HEK293 (cell line): ENCODE data around the gene ST6GALNAC1.
A peak's percentile ranks its signal among the peaks of the same experiment; 100 is the strongest.

Source experiments
- BCL11B ChIP-seq: fragments of 450-650 bp; formaldehyde crosslinking; IDR thresholded peaks from 2 replicates; pipeline ENCODE4 v1.5.1; 2016; ENCODE audit warnings: low read depth, missing biosample characterization, missing genetic modification characterization
- OSR2 ChIP-seq: fragments of 450-650 bp; formaldehyde crosslinking; IDR thresholded peaks from 2 replicates; pipeline ENCODE4 v1.5.1; 2016; ENCODE audit warnings: missing biosample characterization, missing genetic modification characterization
- REPIN1 ChIP-seq: fragments of 450-650 bp; formaldehyde crosslinking; IDR thresholded peaks from 2 replicates; pipeline ENCODE4 v1.5.1; 2017; ENCODE audit warnings: missing biosample characterization, missing genetic modification characterization, low read depth
- ZNF10 ChIP-seq: fragments of 450-650 bp; formaldehyde crosslinking; IDR thresholded peaks from 2 replicates; pipeline ENCODE4 v1.5.1; 2017; ENCODE audit warnings: missing biosample characterization, missing genetic modification characterization
- ZNF138 ChIP-seq: fragments of 450-650 bp; formaldehyde crosslinking; IDR thresholded peaks from 2 replicates; pipeline ENCODE4 v1.5.1; 2016; ENCODE audit warnings: missing biosample characterization, missing genetic modification characterization, borderline replicate concordance
- ZNF157 ChIP-seq: fragments of 450-650 bp; formaldehyde crosslinking; IDR thresholded peaks from 2 replicates; pipeline ENCODE4 v1.5.1; 2016; ENCODE audit warnings: missing biosample characterization, missing genetic modification characterization
- ZNF19 ChIP-seq: fragments of 450-650 bp; formaldehyde crosslinking; IDR thresholded peaks from 2 replicates; pipeline ENCODE4; 2016; ENCODE audit warnings: missing biosample characterization, missing genetic modification characterization, low read depth
- ZNF23 ChIP-seq: fragments of 450-650 bp; formaldehyde crosslinking; IDR thresholded peaks from 2 replicates; pipeline ENCODE4 v1.5.1; 2016; ENCODE audit warnings: missing biosample characterization, missing genetic modification characterization, borderline replicate concordance
- ZNF335 ChIP-seq: fragments of 450-650 bp; formaldehyde crosslinking; conservative IDR thresholded peaks from 2 replicates; pipeline ENCODE4 v1.5.1; 2016; ENCODE audit warnings: missing biosample characterization, missing genetic modification characterization
- ZNF341 ChIP-seq: fragments of 450-650 bp; formaldehyde crosslinking; IDR thresholded peaks from 2 replicates; pipeline ENCODE4; 2016; ENCODE audit warnings: low read depth, missing biosample characterization, missing genetic modification characterization
- ZNF37A ChIP-seq: fragments of 450-650 bp; IDR thresholded peaks from 2 replicates; pipeline ENCODE4 v1.5.1; 2018; ENCODE audit warnings: missing biosample characterization, missing genetic modification characterization
- ZNF585B ChIP-seq: fragments of 450-650 bp; formaldehyde crosslinking; IDR thresholded peaks from 2 replicates; pipeline ENCODE4 v1.5.1; 2016; ENCODE audit warnings: missing biosample characterization, missing genetic modification characterization
- ZNF621 ChIP-seq: fragments of 450-650 bp; formaldehyde crosslinking; IDR thresholded peaks from 2 replicates; pipeline ENCODE4 v1.5.1; 2017; ENCODE audit warnings: missing biosample characterization, missing genetic modification characterization
- ZNF623 ChIP-seq: fragments of 450-650 bp; formaldehyde crosslinking; IDR thresholded peaks from 2 replicates; pipeline ENCODE4 v1.5.1; 2016; ENCODE audit warnings: missing biosample characterization, missing genetic modification characterization
- ZNF792 ChIP-seq: fragments of 450-650 bp; formaldehyde crosslinking; IDR thresholded peaks from 2 replicates; pipeline ENCODE4 v1.5.1; 2016; ENCODE audit warnings: missing biosample characterization, missing genetic modification characterization
- TF ChIP-seq, protein P1 (sequence below): fragments of 450-650 bp; IDR thresholded peaks from 2 replicates; pipeline ENCODE4 v1.5.1; 2018; ENCODE audit warnings: missing biosample characterization, missing genetic modification characterization
- TF ChIP-seq, protein P2 (sequence below): fragments of 450-650 bp; formaldehyde crosslinking; IDR thresholded peaks from 2 replicates; pipeline ENCODE4 v1.5.1; 2016; ENCODE audit warnings: missing biosample characterization, missing genetic modification characterization
- TF ChIP-seq, protein P3 (sequence below): IDR thresholded peaks from 2 replicates; pipeline ENCODE4 v1.6.1; 2011; ENCODE audit warnings: mild to moderate bottlenecking, low read depth, low read length, borderline replicate concordance
- TF ChIP-seq, protein P4 (sequence below): fragments of 450-650 bp; formaldehyde crosslinking; IDR thresholded peaks from 2 replicates; pipeline ENCODE4 v1.5.0; 2017; ENCODE audit warnings: missing biosample characterization, missing genetic modification characterization, borderline replicate concordance
- TF ChIP-seq, protein P5 (sequence below): fragments of 450-650 bp; formaldehyde crosslinking; IDR thresholded peaks from 2 replicates; pipeline ENCODE4 v1.5.1; 2016; ENCODE audit warnings: missing biosample characterization, missing genetic modification characterization
- TF ChIP-seq, protein P6 (sequence below): fragments of 450-650 bp; formaldehyde crosslinking; IDR thresholded peaks from 2 replicates; pipeline ENCODE4 v1.5.1; 2016; ENCODE audit warnings: missing biosample characterization, missing genetic modification characterization, low read depth
- TF ChIP-seq, protein P7 (sequence below): fragments of 450-650 bp; formaldehyde crosslinking; optimal IDR thresholded peaks from 2 replicates; pipeline ENCODE3; 2016; ENCODE audit warnings: missing biosample characterization, mild to moderate bottlenecking, missing genetic modification characterization
- TF ChIP-seq, protein P8 (sequence below): fragments of 450-650 bp; formaldehyde crosslinking; IDR thresholded peaks from 2 replicates; pipeline ENCODE4 v1.5.1; 2016; ENCODE audit warnings: missing biosample characterization, missing genetic modification characterization
- TF ChIP-seq, protein P9 (sequence below): fragments of 450-650 bp; formaldehyde crosslinking; IDR thresholded peaks from 2 replicates; pipeline ENCODE4 v1.5.1; 2016; ENCODE audit warnings: missing biosample characterization, missing genetic modification characterization, borderline replicate concordance

The ST6GALNAC1 gene

DNA sequence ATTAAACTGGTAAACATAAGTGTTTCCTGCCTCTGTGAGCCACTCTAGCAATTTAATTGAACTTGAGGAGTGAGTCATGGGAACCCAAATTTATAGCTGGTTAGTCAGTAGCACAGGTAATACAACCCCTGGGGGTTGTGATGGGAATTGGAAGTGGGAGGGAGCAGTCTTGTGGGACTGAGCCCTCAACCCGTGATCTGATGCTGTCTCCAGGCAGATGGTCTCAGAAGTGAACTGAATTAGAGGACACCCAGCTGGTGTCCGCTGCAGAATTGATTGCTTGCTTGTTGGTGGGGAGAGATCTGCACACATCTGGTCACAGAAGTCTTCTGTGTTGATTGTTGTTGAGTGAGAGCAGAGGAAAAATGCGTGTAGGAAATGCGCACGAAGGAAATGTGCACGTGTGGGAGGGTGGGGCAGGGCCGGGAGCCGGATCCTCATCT is 50.2 kb downstream of the ST6GALNAC1 start (continued):
- TF ChIP-seq, protein P1, sequence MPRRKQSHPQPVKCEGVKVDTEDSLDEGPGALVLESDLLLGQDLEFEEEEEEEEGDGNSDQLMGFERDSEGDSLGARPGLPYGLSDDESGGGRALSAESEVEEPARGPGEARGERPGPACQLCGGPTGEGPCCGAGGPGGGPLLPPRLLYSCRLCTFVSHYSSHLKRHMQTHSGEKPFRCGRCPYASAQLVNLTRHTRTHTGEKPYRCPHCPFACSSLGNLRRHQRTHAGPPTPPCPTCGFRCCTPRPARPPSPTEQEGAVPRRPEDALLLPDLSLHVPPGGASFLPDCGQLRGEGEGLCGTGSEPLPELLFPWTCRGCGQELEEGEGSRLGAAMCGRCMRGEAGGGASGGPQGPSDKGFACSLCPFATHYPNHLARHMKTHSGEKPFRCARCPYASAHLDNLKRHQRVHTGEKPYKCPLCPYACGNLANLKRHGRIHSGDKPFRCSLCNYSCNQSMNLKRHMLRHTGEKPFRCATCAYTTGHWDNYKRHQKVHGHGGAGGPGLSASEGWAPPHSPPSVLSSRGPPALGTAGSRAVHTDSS (tag by site-specific recombination), result no peak
- TF ChIP-seq, protein P2, sequence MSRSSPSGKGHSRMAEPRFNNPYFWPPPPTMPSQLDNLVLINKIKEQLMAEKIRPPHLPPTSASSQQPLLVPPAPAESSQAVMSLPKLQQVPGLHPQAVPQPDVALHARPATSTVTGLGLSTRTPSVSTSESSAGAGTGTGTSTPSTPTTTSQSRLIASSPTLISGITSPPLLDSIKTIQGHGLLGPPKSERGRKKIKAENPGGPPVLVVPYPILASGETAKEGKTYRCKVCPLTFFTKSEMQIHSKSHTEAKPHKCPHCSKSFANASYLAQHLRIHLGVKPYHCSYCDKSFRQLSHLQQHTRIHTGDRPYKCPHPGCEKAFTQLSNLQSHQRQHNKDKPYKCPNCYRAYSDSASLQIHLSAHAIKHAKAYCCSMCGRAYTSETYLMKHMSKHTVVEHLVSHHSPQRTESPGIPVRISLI, result no peak
- no peak for TF ChIP-seq ZNF335 (tag by site-specific recombination)
- TF ChIP-seq ZNF138, result no peak
- TF ChIP-seq ZNF37A (tag by site-specific recombination), result no peak
- no peak for TF ChIP-seq ZNF341
- TF ChIP-seq BCL11B, result no peak
- TF ChIP-seq OSR2, result peak; percentile 94
- TF ChIP-seq ZNF792 (tag by site-specific recombination), result no peak
- TF ChIP-seq, protein P3, sequence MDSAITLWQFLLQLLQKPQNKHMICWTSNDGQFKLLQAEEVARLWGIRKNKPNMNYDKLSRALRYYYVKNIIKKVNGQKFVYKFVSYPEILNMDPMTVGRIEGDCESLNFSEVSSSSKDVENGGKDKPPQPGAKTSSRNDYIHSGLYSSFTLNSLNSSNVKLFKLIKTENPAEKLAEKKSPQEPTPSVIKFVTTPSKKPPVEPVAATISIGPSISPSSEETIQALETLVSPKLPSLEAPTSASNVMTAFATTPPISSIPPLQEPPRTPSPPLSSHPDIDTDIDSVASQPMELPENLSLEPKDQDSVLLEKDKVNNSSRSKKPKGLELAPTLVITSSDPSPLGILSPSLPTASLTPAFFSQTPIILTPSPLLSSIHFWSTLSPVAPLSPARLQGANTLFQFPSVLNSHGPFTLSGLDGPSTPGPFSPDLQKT, result no peak
- TF ChIP-seq, protein P4, sequence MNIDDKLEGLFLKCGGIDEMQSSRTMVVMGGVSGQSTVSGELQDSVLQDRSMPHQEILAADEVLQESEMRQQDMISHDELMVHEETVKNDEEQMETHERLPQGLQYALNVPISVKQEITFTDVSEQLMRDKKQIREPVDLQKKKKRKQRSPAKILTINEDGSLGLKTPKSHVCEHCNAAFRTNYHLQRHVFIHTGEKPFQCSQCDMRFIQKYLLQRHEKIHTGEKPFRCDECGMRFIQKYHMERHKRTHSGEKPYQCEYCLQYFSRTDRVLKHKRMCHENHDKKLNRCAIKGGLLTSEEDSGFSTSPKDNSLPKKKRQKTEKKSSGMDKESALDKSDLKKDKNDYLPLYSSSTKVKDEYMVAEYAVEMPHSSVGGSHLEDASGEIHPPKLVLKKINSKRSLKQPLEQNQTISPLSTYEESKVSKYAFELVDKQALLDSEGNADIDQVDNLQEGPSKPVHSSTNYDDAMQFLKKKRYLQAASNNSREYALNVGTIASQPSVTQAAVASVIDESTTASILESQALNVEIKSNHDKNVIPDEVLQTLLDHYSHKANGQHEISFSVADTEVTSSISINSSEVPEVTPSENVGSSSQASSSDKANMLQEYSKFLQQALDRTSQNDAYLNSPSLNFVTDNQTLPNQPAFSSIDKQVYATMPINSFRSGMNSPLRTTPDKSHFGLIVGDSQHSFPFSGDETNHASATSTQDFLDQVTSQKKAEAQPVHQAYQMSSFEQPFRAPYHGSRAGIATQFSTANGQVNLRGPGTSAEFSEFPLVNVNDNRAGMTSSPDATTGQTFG (tag by site-specific recombination), result no peak
- TF ChIP-seq ZNF585B (tag by site-specific recombination), result no peak
- TF ChIP-seq, protein P5, sequence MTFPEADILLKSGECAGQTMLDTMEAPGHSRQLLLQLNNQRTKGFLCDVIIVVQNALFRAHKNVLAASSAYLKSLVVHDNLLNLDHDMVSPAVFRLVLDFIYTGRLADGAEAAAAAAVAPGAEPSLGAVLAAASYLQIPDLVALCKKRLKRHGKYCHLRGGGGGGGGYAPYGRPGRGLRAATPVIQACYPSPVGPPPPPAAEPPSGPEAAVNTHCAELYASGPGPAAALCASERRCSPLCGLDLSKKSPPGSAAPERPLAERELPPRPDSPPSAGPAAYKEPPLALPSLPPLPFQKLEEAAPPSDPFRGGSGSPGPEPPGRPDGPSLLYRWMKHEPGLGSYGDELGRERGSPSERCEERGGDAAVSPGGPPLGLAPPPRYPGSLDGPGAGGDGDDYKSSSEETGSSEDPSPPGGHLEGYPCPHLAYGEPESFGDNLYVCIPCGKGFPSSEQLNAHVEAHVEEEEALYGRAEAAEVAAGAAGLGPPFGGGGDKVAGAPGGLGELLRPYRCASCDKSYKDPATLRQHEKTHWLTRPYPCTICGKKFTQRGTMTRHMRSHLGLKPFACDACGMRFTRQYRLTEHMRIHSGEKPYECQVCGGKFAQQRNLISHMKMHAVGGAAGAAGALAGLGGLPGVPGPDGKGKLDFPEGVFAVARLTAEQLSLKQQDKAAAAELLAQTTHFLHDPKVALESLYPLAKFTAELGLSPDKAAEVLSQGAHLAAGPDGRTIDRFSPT (tag by site-specific recombination), result no peak
- no peak for TF ChIP-seq ZNF157 (tag by site-specific recombination)
- TF ChIP-seq, protein P6, sequence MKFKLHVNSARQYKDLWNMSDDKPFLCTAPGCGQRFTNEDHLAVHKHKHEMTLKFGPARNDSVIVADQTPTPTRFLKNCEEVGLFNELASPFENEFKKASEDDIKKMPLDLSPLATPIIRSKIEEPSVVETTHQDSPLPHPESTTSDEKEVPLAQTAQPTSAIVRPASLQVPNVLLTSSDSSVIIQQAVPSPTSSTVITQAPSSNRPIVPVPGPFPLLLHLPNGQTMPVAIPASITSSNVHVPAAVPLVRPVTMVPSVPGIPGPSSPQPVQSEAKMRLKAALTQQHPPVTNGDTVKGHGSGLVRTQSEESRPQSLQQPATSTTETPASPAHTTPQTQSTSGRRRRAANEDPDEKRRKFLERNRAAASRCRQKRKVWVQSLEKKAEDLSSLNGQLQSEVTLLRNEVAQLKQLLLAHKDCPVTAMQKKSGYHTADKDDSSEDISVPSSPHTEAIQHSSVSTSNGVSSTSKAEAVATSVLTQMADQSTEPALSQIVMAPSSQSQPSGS, result no peak
- TF ChIP-seq, protein P7, sequence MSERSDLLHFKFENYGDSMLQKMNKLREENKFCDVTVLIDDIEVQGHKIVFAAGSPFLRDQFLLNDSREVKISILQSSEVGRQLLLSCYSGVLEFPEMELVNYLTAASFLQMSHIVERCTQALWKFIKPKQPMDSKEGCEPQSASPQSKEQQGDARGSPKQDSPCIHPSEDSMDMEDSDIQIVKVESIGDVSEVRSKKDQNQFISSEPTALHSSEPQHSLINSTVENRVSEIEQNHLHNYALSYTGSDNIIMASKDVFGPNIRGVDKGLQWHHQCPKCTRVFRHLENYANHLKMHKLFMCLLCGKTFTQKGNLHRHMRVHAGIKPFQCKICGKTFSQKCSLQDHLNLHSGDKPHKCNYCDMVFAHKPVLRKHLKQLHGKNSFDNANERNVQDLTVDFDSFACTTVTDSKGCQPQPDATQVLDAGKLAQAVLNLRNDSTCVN (tag by site-specific recombination), result no peak
- TF ChIP-seq, protein P8, sequence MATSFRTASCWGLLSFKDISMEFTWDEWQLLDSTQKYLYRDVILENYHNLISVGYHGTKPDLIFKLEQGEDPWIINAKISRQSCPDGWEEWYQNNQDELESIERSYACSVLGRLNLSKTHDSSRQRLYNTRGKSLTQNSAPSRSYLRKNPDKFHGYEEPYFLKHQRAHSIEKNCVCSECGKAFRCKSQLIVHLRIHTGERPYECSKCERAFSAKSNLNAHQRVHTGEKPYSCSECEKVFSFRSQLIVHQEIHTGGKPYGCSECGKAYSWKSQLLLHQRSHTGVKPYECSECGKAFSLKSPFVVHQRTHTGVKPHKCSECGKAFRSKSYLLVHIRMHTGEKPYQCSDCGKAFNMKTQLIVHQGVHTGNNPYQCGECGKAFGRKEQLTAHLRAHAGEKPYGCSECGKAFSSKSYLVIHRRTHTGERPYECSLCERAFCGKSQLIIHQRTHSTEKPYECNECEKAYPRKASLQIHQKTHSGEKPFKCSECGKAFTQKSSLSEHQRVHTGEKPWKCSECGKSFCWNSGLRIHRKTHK (tag by site-specific recombination), result no peak
- TF ChIP-seq ZNF19 (tag by site-specific recombination), result no peak
- TF ChIP-seq ZNF10 (tag by site-specific recombination), result no peak
- TF ChIP-seq ZNF23 (tag by site-specific recombination), result no peak
- TF ChIP-seq, protein P9, sequence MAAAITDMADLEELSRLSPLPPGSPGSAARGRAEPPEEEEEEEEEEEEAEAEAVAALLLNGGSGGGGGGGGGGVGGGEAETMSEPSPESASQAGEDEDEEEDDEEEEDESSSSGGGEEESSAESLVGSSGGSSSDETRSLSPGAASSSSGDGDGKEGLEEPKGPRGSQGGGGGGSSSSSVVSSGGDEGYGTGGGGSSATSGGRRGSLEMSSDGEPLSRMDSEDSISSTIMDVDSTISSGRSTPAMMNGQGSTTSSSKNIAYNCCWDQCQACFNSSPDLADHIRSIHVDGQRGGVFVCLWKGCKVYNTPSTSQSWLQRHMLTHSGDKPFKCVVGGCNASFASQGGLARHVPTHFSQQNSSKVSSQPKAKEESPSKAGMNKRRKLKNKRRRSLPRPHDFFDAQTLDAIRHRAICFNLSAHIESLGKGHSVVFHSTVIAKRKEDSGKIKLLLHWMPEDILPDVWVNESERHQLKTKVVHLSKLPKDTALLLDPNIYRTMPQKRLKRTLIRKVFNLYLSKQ (tag by site-specific recombination), result no peak
- TF ChIP-seq REPIN1 (tag by site-specific recombination), result no peak
- no peak for TF ChIP-seq ZNF621 (tag by site-specific recombination)
- TF ChIP-seq ZNF623 (tag by site-specific recombination), result no peak
